Esophagus squamous epithelium (tissue), 5 donors: Measurements from ENCODE around the gene TRIM32. TPM values are rescaled to one million over a fixed set of nuclear protein-coding genes. Genes with fewer than 3 reads are reported as not detected.

ENCODE experiments used
- DNase-seq: peaks from one replicate; lab custom pipeline; 2025; lab: John Stamatoyannopoulos, UW
- H3K27ac ChIP-seq, 4 donors: fragments of 200-600 bp; sonication (generic); one replicate each; pipeline ENCODE4 v1.5.1; 2016 to 2019; ENCODE audit warnings: mild to moderate bottlenecking in 1 of 4
- H3K27me3 ChIP-seq, 4 donors: fragments of 200-600 bp; sonication (generic); 1 replicate in 3 of 4; 2 replicates in 1 of 4; pipeline versions ENCODE4 v1.5.1 to v1.6.0; 2017 to 2021; ENCODE audit warnings: antibody characterized with exemption in 1 of 4
- H3K36me3 ChIP-seq, 3 donors: fragments of 200-600 bp; sonication (generic); one replicate each; pipeline ENCODE4 v1.5.1; 2016 to 2019
- H3K4me1 ChIP-seq, 3 donors: fragments of 200-600 bp; sonication (generic); one replicate each; pipeline ENCODE4 v1.5.1; 2017 to 2019
- H3K4me3 ChIP-seq, 4 donors: fragments of 200-600 bp; sonication (generic); 1 replicate in 3 of 4; 2 replicates in 1 of 4; pipeline ENCODE4 v1.5.1; 2016 to 2019; ENCODE audit warnings: mild to moderate bottlenecking in 2 of 4, moderate library complexity in 1 of 4
- H3K9me3 ChIP-seq, 3 donors: fragments of 200-600 bp; sonication (generic); one replicate each; pipeline ENCODE4 v1.5.1; 2016 to 2019
- CTCF ChIP-seq, 6 experiments: fragments of 450-650 bp in 4 of 6; fragments of 200-600 bp in 2 of 6; sonication (generic) in 2 of 6; IDR thresholded peaks; one replicate each; pipeline ENCODE4 v1.5.1; 2016 to 2019; ENCODE audit warnings: antibody characterized with exemption in 6 of 6, mild to moderate bottlenecking in 4 of 6, moderate library complexity in 4 of 6
- POLR2A ChIP-seq, 4 donors: fragments of 450-650 bp; IDR thresholded peaks; one replicate each; pipeline ENCODE4 v1.6.1; 2017; ENCODE audit warnings: antibody characterized with exemption in 4 of 4, mild to moderate bottlenecking in 4 of 4, moderate library complexity in 3 of 4
- WGBS, 2 donors: methylation state at CpG; one replicate each; pipeline ENCODE4 v1.1.5; 2018; 5-methylcytosine and 5-hydroxymethylcytosine counted together
- intact Hi-C: fragments of 100-400 bp; cut with DNase I; formaldehyde crosslinking; loops from one replicate; pipeline ENCODE4 v1.15.0; 2022
- total RNA-seq, 4 donors: library from RNA; depleted of rRNA; stranded (reverse); fragments of >200 nt; gene quantifications; one replicate each; pipeline ENCODE4 v1.1.0, GENCODE V29; 2016
- donor health status: DM: yes; HTN: yes; CAD: no.

The TRIM32 gene
- total RNA-seq, 4 donors from 2014 or later: 7.2 to 16.4 (median 11.6) TPM

GRCh38 chr9:116697887-116698286, 10.8 kb downstream of the TRIM32 start:
- peaks cover 19 to 35% (median 21%) of the 10 kb centered on the region in 3 donors for H3K36me3 ChIP-seq
- peaks cover 7 to 37% (median 15%) of the 10 kb centered on the region in 3 donors for H3K4me1 ChIP-seq
- H3K27me3 ChIP-seq: no peaks in the 10 kb centered on the region
- no peak overlapping the region for H3K4me3 ChIP-seq
- no peak for DNase-seq
- no peak overlapping the region for H3K27ac ChIP-seq
- intact Hi-C loops: no loop called here
- TF ChIP-seq POLR2A (IDR thresholded peaks at IDR 0.05) (no peak), CTCF (IDR thresholded peaks at IDR 0.05) (no peak)
- no peaks in the 10 kb centered on the region for H3K9me3 ChIP-seq
- WGBS, 2 donors: 90 to 96% methylated on average over 2 to 4 of the region's 16 CpGs

- Histone ChIP-seq H3K4me3 (no peak overlapping the region), H3K27ac (no peak overlapping the region), H3K9me3 (no peaks in the 10 kb centered on the region), H3K36me3 (peaks cover 19 to 35% (median 21%) of the 10 kb centered on the region in 3 donors), H3K4me1 (peaks cover 0 to 25% (median 8%) of the 10 kb centered on the region in 3 donors), H3K27me3 (no peaks in the 10 kb centered on the region)
- no peak for DNase-seq
- WGBS, 2 donors: 100% methylated on average over 1 of the region's 1 CpG
- TF ChIP-seq POLR2A (IDR thresholded peaks at IDR 0.05) (no peak), CTCF (IDR thresholded peaks at IDR 0.05) (no peak)
- intact Hi-C loops: no loop called here
Observed at GRCh38 chr9:116700279-116700678, 13.2 kb downstream of the TRIM32 start.

GRCh38 chr9:116700882-116701865, 14.1 kb downstream of the TRIM32 start:
- no peak for TF ChIP-seq POLR2A (IDR thresholded peaks at IDR 0.05)
- TF ChIP-seq CTCF (IDR thresholded peaks at IDR 0.05): no peak
- H3K9me3 ChIP-seq: no peaks in the 10 kb centered on the region
- intact Hi-C loops: no loop called here
- WGBS, 2 donors: 47 to 51% methylated on average over 2 of the region's 2 CpGs
- no peak overlapping the region for H3K27ac ChIP-seq
- H3K4me1 ChIP-seq: peaks cover 0 to 25% (median 8%) of the 10 kb centered on the region in 3 donors
- H3K27me3 ChIP-seq: no peaks in the 10 kb centered on the region
- peaks cover 19 to 35% (median 21%) of the 10 kb centered on the region in 3 donors for H3K36me3 ChIP-seq
- no peak for DNase-seq
- H3K4me3 ChIP-seq: no peak overlapping the region

- Histone ChIP-seq H3K36me3 (peaks cover 19 to 35% (median 21%) of the 10 kb centered on the region in 3 donors), H3K4me1 (peaks cover 0 to 25% (median 8%) of the 10 kb centered on the region in 3 donors), H3K9me3 (no peaks in the 10 kb centered on the region), H3K27ac (no peak overlapping the region), H3K27me3 (no peaks in the 10 kb centered on the region), H3K4me3 (no peak overlapping the region)
- DNase-seq: no peak
- intact Hi-C loops: no loop called here
- TF ChIP-seq CTCF (IDR thresholded peaks at IDR 0.05): no peak
- TF ChIP-seq POLR2A (IDR thresholded peaks at IDR 0.05): no peak
- WGBS, 2 donors: 55 to 70% methylated on average over 2 of the region's 2 CpGs
Observed at GRCh38 chr9:116701940-116702642, 15.0 kb downstream of the TRIM32 start.
